H9 (cell line): ENCODE measurements around the gene GRB7. TPM values are rescaled to one million over a fixed set of nuclear protein-coding genes. Genes with fewer than 3 reads are reported as not detected.

Experiments
- DNase-seq: peaks from one replicate; pipeline ENCODE4 v3.0.0-alpha.2; 2017
- H2AFZ ChIP-seq: one replicate; pipeline ENCODE4 v1.6.1; 2013; ENCODE audit warnings: mild to moderate bottlenecking, low read length, control low read depth, moderate library complexity
- H2AK5ac ChIP-seq: 2 replicates; pipeline ENCODE4 v1.6.1; 2013; ENCODE audit warnings: low read length, control low read depth, mixed read lengths; ENCODE audit not compliant: insufficient read length
- H2BK120ac ChIP-seq: one replicate; pipeline ENCODE4 v1.6.1; 2013; ENCODE audit warnings: low read depth, mild to moderate bottlenecking, low read length, control low read depth, inconsistent platforms; ENCODE audit not compliant: poor library complexity, severe bottlenecking
- H2BK12ac ChIP-seq: 2 replicates; pipeline ENCODE4 v1.6.1; 2013; ENCODE audit warnings: low read length, control low read depth, mixed read lengths, low read depth; ENCODE audit not compliant: insufficient read length
- H2BK15ac ChIP-seq: 2 replicates; pipeline ENCODE4 v1.6.1; 2013; ENCODE audit warnings: low read depth, low read length, control low read depth
- H2BK20ac ChIP-seq: one replicate; pipeline ENCODE4 v1.6.1; 2013; ENCODE audit warnings: low read depth, mild to moderate bottlenecking, low read length, control low read depth, inconsistent platforms; ENCODE audit not compliant: poor library complexity, severe bottlenecking
- H2BK5ac ChIP-seq: 2 replicates; pipeline ENCODE4 v1.6.1; 2013; ENCODE audit warnings: low read length, control low read depth, mixed read lengths; ENCODE audit not compliant: insufficient read length
- H3K14ac ChIP-seq: 2 replicates; pipeline ENCODE4 v1.6.1; 2013; ENCODE audit warnings: low read length, control low read depth; ENCODE audit not compliant: insufficient read depth
- H3K18ac ChIP-seq: 2 replicates; pipeline ENCODE4 v1.6.1; 2013; ENCODE audit warnings: low read depth, mild to moderate bottlenecking, mixed read lengths, low read length, control low read depth; ENCODE audit not compliant: insufficient read length
- H3K23ac ChIP-seq: 2 replicates; pipeline ENCODE4 v1.6.1; 2013; ENCODE audit warnings: low read length, control low read depth, mixed read lengths, low read depth; ENCODE audit not compliant: insufficient read length
- H3K23me2 ChIP-seq: 2 replicates; pipeline ENCODE4 v1.6.1; 2013; ENCODE audit warnings: low read depth, mild to moderate bottlenecking, mixed read lengths, low read length, control low read depth; ENCODE audit not compliant: insufficient read length, poor library complexity, severe bottlenecking
- H3K27ac ChIP-seq: 2 replicates; pipeline ENCODE4 v1.5.1; 2013; ENCODE audit warnings: low read length, control low read depth, mixed read lengths, low read depth; ENCODE audit not compliant: insufficient read length
- H3K27me3 ChIP-seq: 2 replicates; pipeline ENCODE4 v1.6.1; 2013; ENCODE audit warnings: low read length, control low read depth, inconsistent platforms; ENCODE audit not compliant: insufficient read depth
- H3K4ac ChIP-seq: 2 replicates; pipeline ENCODE4 v1.6.1; 2013; ENCODE audit warnings: low read depth, mild to moderate bottlenecking, control low read depth, inconsistent platforms, low read length, moderate library complexity
- H3K4me1 ChIP-seq: 2 replicates; pipeline ENCODE4 v1.6.1; 2013; ENCODE audit warnings: low read length, control low read depth, inconsistent platforms; ENCODE audit not compliant: insufficient read depth
- H3K4me2 ChIP-seq: 2 replicates; pipeline ENCODE4 v1.6.1; 2013; ENCODE audit warnings: low read length, control low read depth, mixed read lengths; ENCODE audit not compliant: insufficient read length, insufficient read depth
- H3K56ac ChIP-seq: 2 replicates; pipeline ENCODE4 v1.6.1; 2013; ENCODE audit warnings: low read depth, mild to moderate bottlenecking, mixed read lengths, low read length, control low read depth; ENCODE audit not compliant: insufficient read length
- H3K79me1 ChIP-seq: 2 replicates; pipeline ENCODE4 v1.6.1; 2013; ENCODE audit warnings: low read depth, mild to moderate bottlenecking, moderate library complexity, low read length, control low read depth, inconsistent platforms; ENCODE audit not compliant: insufficient read depth, poor library complexity, severe bottlenecking
- H3K79me2 ChIP-seq: 2 replicates; pipeline ENCODE4 v1.6.1; 2013; ENCODE audit warnings: low read length, control low read depth, inconsistent platforms; ENCODE audit not compliant: insufficient read depth
- H3K9ac ChIP-seq: 2 replicates; pipeline ENCODE4 v1.6.1; 2013; ENCODE audit warnings: low read length, control low read depth, mixed read lengths; ENCODE audit not compliant: insufficient read length; ENCODE audit errors: extremely low read depth
- H3K9me3 ChIP-seq: one replicate; pipeline ENCODE4 v1.6.1; 2013; ENCODE audit warnings: low read depth, low read length, inconsistent platforms; ENCODE audit not compliant: control insufficient read depth
- H3T11ph ChIP-seq: one replicate; pipeline ENCODE4 v1.6.1; 2013; ENCODE audit warnings: mild to moderate bottlenecking, low read length, control low read depth, inconsistent platforms
- H4K20me1 ChIP-seq: one replicate; pipeline ENCODE4 v1.6.1; 2013; ENCODE audit not compliant: control insufficient read depth, insufficient read length, insufficient read depth
- H4K5ac ChIP-seq: 2 replicates; pipeline ENCODE4 v1.6.1; 2013; ENCODE audit warnings: low read depth, mild to moderate bottlenecking, mixed read lengths, low read length, control low read depth; ENCODE audit not compliant: insufficient read length
- H4K8ac ChIP-seq: replicated peaks from 2 replicates; pipeline ENCODE4 v1.6.1; 2013; ENCODE audit warnings: low read length, control low read depth, mixed read lengths, low read depth; ENCODE audit not compliant: insufficient read length
- H4K91ac ChIP-seq: 2 replicates; pipeline ENCODE4 v1.6.1; 2013; ENCODE audit warnings: low read depth, mild to moderate bottlenecking, moderate library complexity, mixed read lengths, low read length, control low read depth; ENCODE audit not compliant: insufficient read length
- H3K27ac Mint-ChIP-seq, 3 experiments: 2 replicates in 2 of 3; 3 replicates in 1 of 3; pipeline ENCODE4 v1.8.0; 2020 to 2021; ENCODE audit warnings: mixed read lengths in 3 of 3, mild to moderate bottlenecking in 1 of 3, moderate library complexity in 1 of 3
- H3K27me3 Mint-ChIP-seq: 2 replicates; pipeline ENCODE4 v1.8.0; 2021; ENCODE audit warnings: low read depth, mild to moderate bottlenecking, moderate library complexity, mixed read lengths
- H3K36me3 Mint-ChIP-seq, 3 experiments: 2 replicates in 2 of 3; 3 replicates in 1 of 3; pipeline ENCODE4 v1.8.0; 2020 to 2021; ENCODE audit warnings: low read depth in 3 of 3, mixed read lengths in 3 of 3; ENCODE audit not compliant: insufficient read depth in 1 of 3
- H3K4me1 Mint-ChIP-seq, 2 experiments: 2 replicates each; pipeline ENCODE4 v1.8.0; 2020; ENCODE audit warnings: mixed read lengths in 2 of 2
- H3K4me3 Mint-ChIP-seq, 2 experiments: 2 replicates in 1 of 2; 3 replicates in 1 of 2; pipeline ENCODE4 v1.8.0; 2020 to 2021; ENCODE audit warnings: mild to moderate bottlenecking in 2 of 2, mixed read lengths in 2 of 2, moderate library complexity in 1 of 2
- H3K9me3 Mint-ChIP-seq, 2 experiments: 2 replicates in 1 of 2; 3 replicates in 1 of 2; pipeline ENCODE4 v1.8.0; 2020; ENCODE audit warnings: mild to moderate bottlenecking in 2 of 2, mixed read lengths in 2 of 2, moderate library complexity in 1 of 2
- CTCF ChIP-seq: fragments of 200-600 bp; sonication (generic); conservative IDR thresholded peaks from 3 replicates; pipeline ENCODE4 v1.8.0; 2021; ENCODE audit warnings: antibody characterized with exemption, mild to moderate bottlenecking
- WGBS: extraction: QIAGEN DNeasy Blood & Tissue Kit; methylation state at CpG from one replicate; pipeline ENCODE4 v1.1.7; 2013; ENCODE audit warnings: missing lambda C conversion rate, low lambda C conversion rate, mixed read lengths; ENCODE audit not compliant: insufficient read length; ENCODE audit errors: extremely low coverage; 5-methylcytosine and 5-hydroxymethylcytosine counted together
- total RNA-seq: library from RNA; stranded (reverse); gene quantifications from 2 replicates; pipeline ENCODE4 v1.2.1, GENCODE V29; 2021

Gene GRB7
- total RNA-seq, 1 experiment from 2014 or later = 55.0 TPM

DNA sequence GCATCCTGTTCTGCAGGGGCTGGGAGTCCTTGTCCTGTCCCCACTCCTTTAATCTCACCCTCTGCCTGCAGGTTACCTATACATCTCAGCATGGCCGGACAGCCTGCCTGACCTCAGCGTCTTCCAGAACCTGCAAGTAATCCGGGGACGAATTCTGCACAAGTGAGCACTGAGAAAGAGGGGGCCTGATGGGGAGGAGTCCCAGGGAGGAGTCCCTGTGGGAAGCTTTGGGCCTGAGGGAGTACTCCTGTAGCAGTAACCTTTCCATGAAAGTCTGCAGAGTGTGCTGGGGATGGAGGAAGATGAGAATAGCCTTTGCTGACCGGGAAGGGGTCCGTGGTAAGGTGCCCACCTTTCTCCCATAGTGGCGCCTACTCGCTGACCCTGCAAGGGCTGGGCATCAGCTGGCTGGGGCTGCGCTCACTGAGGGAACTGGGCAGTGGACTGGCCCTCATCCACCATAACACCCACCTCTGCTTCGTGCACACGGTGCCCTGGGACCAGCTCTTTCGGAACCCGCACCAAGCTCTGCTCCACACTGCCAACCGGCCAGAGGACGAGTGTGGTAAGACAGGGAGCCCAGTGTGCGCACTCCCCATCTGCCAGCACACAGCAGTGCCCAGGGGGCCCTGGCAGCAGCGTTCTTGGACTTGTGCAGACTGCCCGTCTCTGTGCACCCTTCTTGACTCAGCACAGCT, 22.2 kb upstream of the GRB7 start:
- Histone ChIP-seq H4K5ac (no peak overlapping the region), H3T11ph (no peak overlapping the region), H3K23me2 (no peaks in the 10 kb centered on the region), H2BK20ac (no peak overlapping the region), H2BK15ac (no peak overlapping the region), H3K9me3 (no peaks in the 10 kb centered on the region), H3K27me3 (no peaks in the 10 kb centered on the region), H3K79me2 (no peaks in the 10 kb centered on the region), H4K91ac (no peak overlapping the region), H3K23ac (no peak overlapping the region), H3K56ac (no peak overlapping the region), H4K8ac (no peak overlapping the region), H3K27ac (no peak overlapping the region), H3K79me1 (no peaks in the 10 kb centered on the region), H2AK5ac (no peak overlapping the region), H2BK12ac (no peak overlapping the region), H2BK5ac (no peak overlapping the region), H3K4me2 (no peak overlapping the region), H3K14ac (no peak overlapping the region), H3K4ac (no peak overlapping the region), H3K18ac (no peak overlapping the region), H3K4me1 (no peaks in the 10 kb centered on the region), H2AFZ (no peak overlapping the region), H2BK120ac (no peak overlapping the region), H3K9ac (no peak overlapping the region), H4K20me1 (no peaks in the 10 kb centered on the region)
- Mint-ChIP-seq H3K36me3 (peaks cover 74 to 93% (median 86%) of the 10 kb centered on the region in 3 experiments; a peak in 6 of 7 replicates), H3K4me3 (no peak overlapping the region), H3K4me1 (no peaks in the 10 kb centered on the region), H3K27ac (peak overlapping the region; percentile 53 to 79 (median 55); a peak in 4 of 7 replicates), H3K9me3 (no peaks in the 10 kb centered on the region), H3K27me3 (no peaks in the 10 kb centered on the region)
- no peak for TF ChIP-seq CTCF
- peak; percentile 31 for DNase-seq
- no CpG with 5 or more reads among the region's 18 CpGs for WGBS
